ENCODE results near the gene PPIL6.
"Not testable (repeated sequence)": the region's sequence is repeated elsewhere in the genome, so short reads cannot be mapped to it uniquely, and the experiment has no call there.

The PPIL6 gene

DNA sequence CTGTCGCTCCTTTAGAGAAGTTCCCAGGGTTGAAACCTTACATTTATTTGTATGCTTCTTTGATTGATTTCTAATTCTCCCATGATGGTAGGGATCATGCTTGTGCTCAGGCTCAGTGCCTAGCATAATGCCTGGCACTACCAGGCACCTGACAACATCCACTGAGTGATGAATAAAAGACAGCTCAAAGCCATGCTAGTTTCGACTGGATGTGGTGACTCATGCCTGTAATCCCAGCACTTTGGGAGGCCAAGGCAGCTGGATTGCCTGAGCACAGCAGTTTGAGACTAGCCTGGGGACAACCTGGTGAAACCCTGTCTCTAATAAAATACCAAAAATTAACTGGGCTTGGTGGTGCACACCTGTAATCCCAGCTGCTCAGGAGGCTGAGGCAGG, 46.5 kb downstream of the PPIL6 start:
- no peak for DNase-seq

GRCh38 chr6:109393157-109393885, 47.1 kb downstream of the PPIL6 start:
- DNase-seq, result no peak

DNA sequence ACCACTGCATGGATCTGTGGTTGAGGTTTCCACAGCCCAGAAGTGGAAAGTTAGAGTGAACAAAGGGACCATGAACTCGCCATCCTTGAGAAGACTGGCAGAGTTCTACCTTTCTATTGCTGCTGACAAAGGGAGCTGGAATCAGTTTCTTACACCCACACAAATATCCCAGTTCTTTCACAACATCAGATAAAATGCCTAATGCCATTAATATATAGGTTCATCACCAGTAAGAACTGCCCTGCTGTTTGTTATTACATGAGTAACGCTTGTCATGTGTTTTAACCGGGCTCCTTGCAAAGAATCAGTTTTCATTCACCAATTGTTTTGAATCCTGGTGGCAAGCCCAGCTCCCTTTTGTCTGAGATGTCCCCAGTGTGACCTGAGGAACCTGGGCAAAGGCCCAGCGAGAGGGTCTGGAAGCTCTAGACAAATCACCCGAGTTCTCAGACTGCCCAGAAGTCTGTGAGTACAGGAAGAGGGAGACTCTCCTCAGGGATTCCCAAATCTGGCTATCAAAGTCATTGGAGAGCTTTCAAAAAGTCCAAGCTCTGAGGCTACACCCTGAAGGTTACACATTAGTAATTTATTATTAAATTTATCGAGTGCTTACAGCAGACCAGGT, 50.7 kb downstream of the PPIL6 start:
- DNase-seq, result no peak

GRCh38 chr6:109388265-109388664, 52.2 kb downstream of the PPIL6 start:
- no peak for DNase-seq

DNA sequence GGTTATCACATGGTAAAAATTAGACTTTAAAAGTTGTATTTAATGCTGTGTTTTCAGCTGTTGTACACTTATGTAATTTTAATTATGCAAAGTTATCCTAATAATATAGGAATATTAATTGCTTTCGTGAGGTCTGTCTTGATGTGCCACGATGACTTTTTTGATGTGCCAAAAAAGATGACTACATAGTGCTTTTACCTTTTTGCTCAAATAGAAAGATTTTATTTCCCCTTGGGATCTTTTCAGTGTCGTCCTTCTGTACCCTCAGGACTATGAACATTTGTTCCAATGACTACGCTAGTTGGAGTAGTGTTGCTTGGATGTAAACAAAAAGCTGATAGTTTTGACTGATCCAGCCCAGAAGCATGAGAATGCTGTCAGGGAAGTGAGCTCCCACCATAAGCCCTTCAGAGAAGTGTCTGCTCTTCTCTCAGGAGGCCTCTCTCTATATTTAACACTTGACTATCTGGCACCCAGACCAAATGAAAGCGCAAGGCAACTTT, 56.9 kb downstream of the PPIL6 start:
- DNase-seq, result no peak

- DNase-seq, result peak; percentile 89
Measured at GRCh38 chr6:109382576-109383437, 57.6 kb downstream of the PPIL6 start.

GRCh38 chr6:109381747-109382575, 58.5 kb downstream of the PPIL6 start, which contains the start of gene CD164:
CD164 (minus strand) TSS chr6:109382467; CDS start chr6:109382378, 89 bp downstream.
- DNase-seq, result peak; percentile 94

- no peak for DNase-seq
Measured at GRCh38 chr6:109381061-109381746, 59.2 kb downstream of the PPIL6 start.

- DNase-seq, result no peak
Measured at GRCh38 chr6:109379711-109380110, 60.7 kb downstream of the PPIL6 start.

DNA sequence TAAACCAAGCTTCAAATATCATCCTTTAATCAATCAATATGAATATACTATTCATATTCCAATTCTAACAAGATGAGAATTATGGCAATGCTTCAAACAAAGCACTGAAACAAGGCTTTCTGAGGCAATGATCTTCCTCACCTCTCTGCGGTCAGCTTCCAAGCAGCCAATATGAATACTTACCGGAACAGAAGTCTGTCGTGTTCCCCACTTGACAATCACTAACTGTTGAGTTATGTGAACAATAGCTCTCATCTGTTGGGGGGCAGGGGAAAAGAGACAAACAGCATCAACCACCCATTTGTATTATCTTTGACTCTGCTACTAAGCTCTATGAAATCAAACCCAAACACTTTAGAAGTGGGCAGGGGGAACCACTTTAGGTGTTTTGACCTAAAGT, 62.7 kb downstream of the PPIL6 start:
- no peak for DNase-seq

DNA sequence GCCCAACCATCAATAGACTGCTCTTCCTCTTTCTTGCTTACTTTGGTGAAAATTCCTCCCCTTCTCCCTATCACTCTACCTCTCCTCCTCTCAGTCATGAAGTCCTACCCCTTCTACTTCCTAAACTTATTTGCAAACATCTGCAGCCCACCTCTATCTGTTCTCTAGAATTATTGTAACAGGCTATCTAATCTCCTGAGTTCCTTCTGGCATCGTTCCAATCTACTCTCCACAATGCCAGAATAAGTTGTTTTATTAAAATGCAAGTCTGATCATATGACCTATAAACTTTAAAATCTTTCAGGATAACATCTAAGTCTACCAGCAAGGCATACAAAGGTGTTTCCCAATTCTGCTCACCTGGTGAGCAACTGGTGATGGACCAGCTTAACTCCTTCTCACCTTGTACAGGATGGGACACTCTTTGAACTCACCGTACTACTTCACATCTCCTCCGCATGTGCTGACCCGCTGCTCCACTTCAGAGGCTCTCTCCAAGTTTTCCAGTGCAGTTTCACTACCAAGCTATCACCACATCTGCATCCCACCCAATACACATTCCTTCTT, 66.0 kb downstream of the PPIL6 start:
- DNase-seq, result no peak

- no peak for DNase-seq
Measured at GRCh38 chr6:109373762-109374161, 66.7 kb downstream of the PPIL6 start.

DNA sequence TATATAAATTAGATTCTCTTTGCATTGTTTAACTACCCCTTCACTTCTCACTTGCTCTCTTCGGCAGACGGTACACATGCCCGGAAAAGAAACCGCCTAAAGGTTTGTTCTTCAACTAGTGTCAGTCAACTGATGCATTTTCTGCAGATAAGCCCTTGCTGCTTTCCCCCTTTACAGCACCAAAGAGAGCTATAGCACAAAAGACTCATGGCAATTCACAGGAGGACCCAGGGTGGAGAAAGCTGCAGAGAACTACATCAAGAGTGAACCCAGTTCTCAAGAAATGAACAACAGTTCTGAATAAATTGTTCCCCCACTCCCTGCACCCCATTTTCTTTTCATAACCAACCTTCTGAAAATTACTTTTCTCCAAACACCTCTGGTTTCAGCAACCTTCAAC, 67.1 kb downstream of the PPIL6 start:
- no peak for DNase-seq

DNA sequence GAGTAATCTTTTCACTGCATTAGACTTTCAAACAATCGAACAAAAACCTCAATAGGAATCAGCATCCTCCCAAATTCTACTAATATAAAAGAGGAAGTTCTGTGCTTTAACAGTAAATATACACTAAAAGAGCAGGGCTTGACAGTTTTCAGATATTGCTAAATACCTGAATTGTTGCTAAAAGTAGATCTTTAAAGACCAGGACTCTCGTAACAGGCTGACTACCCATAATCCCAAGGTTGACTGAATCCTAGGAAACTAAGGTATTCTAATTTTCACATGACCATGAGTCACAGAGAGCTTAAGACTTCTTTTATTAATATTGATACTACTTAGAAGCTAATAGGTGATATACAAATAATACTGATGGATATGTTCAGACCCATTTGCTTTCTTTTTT, 68.3 kb downstream of the PPIL6 start:
- DNase-seq, result no peak

DNA sequence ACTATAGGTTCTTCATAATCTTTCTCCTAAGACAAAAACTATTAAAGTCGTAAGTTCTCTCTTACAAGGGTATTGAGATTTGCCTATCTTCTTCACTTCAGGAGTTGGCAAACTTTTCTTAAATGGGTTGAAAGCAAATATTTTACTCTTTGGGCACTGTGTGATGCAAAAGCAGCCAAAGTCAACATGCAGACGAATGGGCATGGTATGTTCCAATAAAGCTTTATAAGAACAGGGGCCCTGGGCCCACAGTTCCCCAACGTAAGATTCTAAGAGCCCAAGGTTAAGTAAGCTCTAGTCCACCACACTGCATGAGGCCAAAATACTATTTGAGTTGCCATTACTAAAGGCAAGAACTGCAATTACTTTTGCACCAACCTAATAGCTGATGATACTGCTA, 69.6 kb downstream of the PPIL6 start:
- no peak for DNase-seq

DNA sequence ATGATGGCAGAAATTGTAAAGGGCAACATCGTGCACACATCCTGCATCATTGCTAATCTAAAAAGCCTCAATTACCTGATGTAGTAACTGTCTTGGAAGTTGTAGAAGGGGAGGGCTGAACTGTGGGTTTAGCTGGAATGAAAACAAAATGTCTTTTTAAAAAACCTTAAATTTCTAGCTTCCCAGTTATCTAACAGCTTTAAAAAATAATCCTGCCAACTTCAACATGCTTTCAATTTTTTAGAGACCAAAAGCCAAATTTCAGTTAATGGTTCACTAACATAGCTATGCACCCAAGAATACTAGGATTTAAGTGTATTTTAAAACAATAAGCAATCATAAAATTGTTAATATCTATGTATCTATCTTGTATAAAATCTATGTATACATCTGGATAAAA, 70.1 kb downstream of the PPIL6 start:
- DNase-seq, result no peak

DNA sequence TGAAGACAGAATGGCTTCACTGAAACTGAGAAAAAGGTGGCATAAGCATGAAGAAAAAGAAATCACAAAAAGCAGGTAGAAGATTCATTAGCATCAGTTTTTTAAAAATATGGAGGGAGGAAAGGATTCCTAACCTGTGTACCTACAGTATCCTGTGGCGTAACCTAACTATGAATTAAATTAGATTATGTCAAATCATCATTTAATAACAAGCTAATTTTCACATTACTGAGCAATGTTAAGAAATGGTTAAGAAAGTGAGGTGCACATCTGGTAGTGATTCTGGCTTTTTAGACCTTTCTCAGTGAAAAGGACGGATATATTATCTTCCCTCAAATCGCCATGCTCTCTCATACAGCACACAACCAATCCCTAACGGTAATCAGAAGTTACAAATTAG, 70.7 kb downstream of the PPIL6 start:
- no peak for DNase-seq

- not testable (repeated sequence) for DNase-seq
Measured at GRCh38 chr6:109364382-109365078, 75.9 kb downstream of the PPIL6 start.

DNA sequence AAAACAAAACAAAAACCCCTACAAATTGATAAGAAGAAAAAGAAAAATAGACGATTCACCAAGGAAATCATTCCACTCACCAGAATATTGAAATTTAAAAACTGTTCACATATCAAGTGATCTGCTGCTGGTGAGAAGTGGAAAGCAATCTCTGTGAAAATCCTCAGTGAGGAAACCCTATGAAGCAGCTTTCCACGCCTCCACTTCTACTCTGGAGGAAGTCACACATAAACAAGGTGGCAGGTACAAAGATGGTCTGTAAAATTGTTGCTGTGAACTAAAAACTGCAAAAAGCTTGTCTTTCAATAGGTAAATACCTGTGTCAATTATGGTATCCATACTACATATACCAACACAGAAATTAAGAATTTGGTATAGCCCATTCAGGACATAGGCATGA, 76.7 kb downstream of the PPIL6 start:
- no peak for DNase-seq

- DNase-seq, result no peak
Measured at GRCh38 chr6:109362102-109362884, 78.1 kb downstream of the PPIL6 start.
